HG02840 (cell line): Measurements from ENCODE around the gene GAL3ST1.
"Not testable (repeated sequence)": the region's sequence is repeated elsewhere in the genome, so short reads cannot be mapped to it uniquely, and the experiment has no call there.

Experiments
- ATAC-seq: cut with Tn5 transposase; IDR thresholded peaks from one replicate; pipeline ENCODE4 v1.9.1; 2021; ENCODE audit warnings: mild to moderate bottlenecking, moderate library complexity, moderate number of reproducible peaks; ENCODE audit not compliant: unreplicated experiment, low FRiP score

The GAL3ST1 gene

GRCh38 chr22:30566125-30566524 lies 8.3 kb downstream of the GAL3ST1 start:
- no peak for ATAC-seq

GRCh38 chr22:30565341-30565740 lies 9.1 kb downstream of the GAL3ST1 start:
- no peak for ATAC-seq

- no peak for ATAC-seq
Measured at GRCh38 chr22:30564761-30565119, 9.7 kb downstream of the GAL3ST1 start.

GRCh38 chr22:30564045-30564760 lies 10.3 kb downstream of the GAL3ST1 start:
- ATAC-seq = no peak

GRCh38 chr22:30562366-30562765 lies 12.1 kb downstream of the GAL3ST1 start:
- ATAC-seq = no peak

- ATAC-seq = no peak
Measured at GRCh38 chr22:30561402-30562189, 12.9 kb downstream of the GAL3ST1 start.

- not testable (repeated sequence) for ATAC-seq
Measured at GRCh38 chr22:30560643-30561202, 13.7 kb downstream of the GAL3ST1 start.

- no peak for ATAC-seq
Measured at GRCh38 chr22:30559889-30560288, 14.6 kb downstream of the GAL3ST1 start.

GRCh38 chr22:30557243-30557642 lies 17.2 kb downstream of the GAL3ST1 start:
- no peak for ATAC-seq

GRCh38 chr22:30556388-30556787 lies 18.1 kb downstream of the GAL3ST1 start:
- no peak for ATAC-seq

GRCh38 chr22:30555282-30556210 lies 18.9 kb downstream of the GAL3ST1 start:
- ATAC-seq = no peak

- no peak for ATAC-seq
Measured at GRCh38 chr22:30553971-30554370, 20.5 kb downstream of the GAL3ST1 start.

GRCh38 chr22:30552719-30553118 lies 21.7 kb downstream of the GAL3ST1 start:
- ATAC-seq = no peak

GRCh38 chr22:30551813-30552212 lies 22.7 kb downstream of the GAL3ST1 start:
- not testable (repeated sequence) for ATAC-seq

- ATAC-seq = no peak
Measured at GRCh38 chr22:30547188-30547587, 27.3 kb downstream of the GAL3ST1 start.

- no peak for ATAC-seq
Measured at GRCh38 chr22:30546616-30547015, 27.8 kb downstream of the GAL3ST1 start, which contains the start of gene SEC14L6. Gene SEC14L6 (minus strand): TSS chr22:30546741. CDS start chr22:30546682, 59 bp downstream.

GRCh38 chr22:30542811-30543188 lies 31.7 kb downstream of the GAL3ST1 start:
- ATAC-seq = no peak

- no peak for ATAC-seq
Measured at GRCh38 chr22:30541961-30542810, 32.3 kb downstream of the GAL3ST1 start.

GRCh38 chr22:30541511-30541910 lies 33.0 kb downstream of the GAL3ST1 start:
- ATAC-seq = not testable (repeated sequence)
